ENCODE measurements around the gene KIAA1586. TPM values are rescaled to one million over a fixed set of nuclear protein-coding genes. Genes with fewer than 3 reads are reported as not detected.
"Not testable (repeated sequence)": the region's sequence is repeated elsewhere in the genome, so short reads cannot be mapped to it uniquely, and the experiment has no call there.

KIAA1586 gene
- total RNA-seq, 1 donor from 2014 or later, result 14.2 TPM

DNA sequence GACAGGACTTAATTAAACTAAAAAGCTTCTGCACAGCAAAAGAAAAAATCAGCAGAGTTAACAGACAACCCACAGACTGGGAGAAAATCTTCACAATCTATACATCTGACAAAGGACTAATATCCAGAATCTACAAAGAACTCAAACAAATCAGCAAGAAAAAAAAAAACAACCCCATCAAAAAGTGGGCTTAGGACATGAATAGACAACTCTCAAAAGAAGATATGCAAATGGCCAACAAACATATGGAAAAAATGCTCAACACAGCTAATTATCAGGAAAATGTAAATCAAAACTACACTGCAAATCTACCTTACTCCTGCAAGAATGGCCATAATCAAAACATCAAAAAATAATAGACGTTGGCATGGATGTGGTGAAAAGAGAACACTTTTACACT lies 2.4 kb upstream of the KIAA1586 start:
- intact Hi-C loops (cut with micrococcal nuclease), result not testable (repeated sequence)

GRCh38 chr6:57044568-57044967 lies 1.9 kb upstream of the KIAA1586 start:
- intact Hi-C loops (cut with micrococcal nuclease), result no loop called here

GRCh38 chr6:57047257-57047585 lies 728 bp downstream of the KIAA1586 start:
- intact Hi-C loops (cut with micrococcal nuclease), result loop anchor here (2.0 to 5.0 kb wide), 2 partner anchors 100 to 270 kb away; partner anchors contain the start of gene PRIM2

GRCh38 chr6:57047859-57048258 lies 1.4 kb downstream of the KIAA1586 start:
- intact Hi-C loops (cut with micrococcal nuclease), result loop anchor here (2.0 to 5.0 kb wide), 3 partner anchors 99 to 269 kb away; partner anchors contain the start of genes PRIM2 and RAB23

GRCh38 chr6:57048577-57048976 lies 2.1 kb downstream of the KIAA1586 start:
- intact Hi-C loops (cut with micrococcal nuclease), result loop anchor here (2.0 to 5.0 kb wide), 2 partner anchors 99 to 174 kb away; partner anchors contain the start of gene RAB23

DNA sequence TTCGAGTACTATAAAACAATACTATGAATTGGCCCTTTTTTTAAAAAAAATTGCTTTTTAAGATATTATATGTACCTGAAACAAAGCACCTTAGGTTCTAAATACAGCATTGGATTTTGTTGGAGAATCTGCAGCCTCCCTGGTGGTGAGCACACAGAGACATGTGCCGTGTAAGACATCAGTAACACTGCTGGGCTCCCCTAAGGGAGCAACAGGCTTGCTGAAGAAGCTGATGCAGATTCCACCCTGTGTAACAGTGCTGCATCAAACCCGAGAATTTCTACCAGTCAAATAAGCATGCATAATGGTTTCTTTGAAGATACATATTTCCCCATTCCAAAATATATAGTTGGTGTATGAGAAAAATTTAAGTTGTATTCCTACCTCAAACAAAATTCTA lies 17.4 kb downstream of the KIAA1586 start:
- intact Hi-C loops (cut with micrococcal nuclease), result no loop called here

- intact Hi-C loops (cut with micrococcal nuclease), result no loop called here
These were observed 18.3 kb downstream of the KIAA1586 start for GRCh38 chr6:57064809-57065208.

DNA sequence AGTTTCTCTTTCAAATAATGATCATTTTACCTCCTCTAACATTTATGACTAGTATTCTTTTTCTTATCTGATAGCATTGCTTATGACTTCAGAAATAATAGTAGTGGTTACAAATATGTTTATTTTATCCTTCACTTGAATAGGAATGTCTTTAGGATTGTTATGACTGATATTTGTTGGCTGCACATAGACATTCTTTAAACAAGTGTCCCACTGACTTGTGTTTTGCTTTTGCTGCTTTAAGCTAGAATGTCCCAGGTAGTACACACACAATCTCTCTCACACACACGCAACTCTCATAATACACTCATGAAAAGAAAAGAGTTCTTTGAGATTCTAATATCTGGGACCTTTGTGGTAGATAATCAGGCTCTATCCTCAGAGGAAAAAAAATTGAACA lies 21.6 kb downstream of the KIAA1586 start:
- intact Hi-C loops (cut with micrococcal nuclease), result no loop called here

DNA sequence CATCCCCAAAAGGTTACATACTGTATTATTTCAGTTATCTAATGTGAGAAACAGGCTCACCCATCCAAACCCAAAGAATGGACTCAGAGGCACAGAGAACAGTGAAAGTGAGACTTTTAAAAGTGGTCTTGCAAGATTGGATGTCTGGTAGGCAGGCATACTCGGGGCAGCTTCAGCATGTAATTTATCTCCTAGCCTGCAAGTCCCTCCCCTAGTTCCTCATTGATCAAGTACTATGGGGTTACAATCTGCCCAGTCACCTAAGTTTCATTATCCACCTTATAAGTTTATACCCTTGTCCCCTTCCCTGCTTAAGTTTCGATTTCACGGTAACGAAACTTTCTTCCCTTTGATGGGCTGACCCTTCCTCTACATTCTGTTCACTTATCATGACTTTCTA lies 22.7 kb downstream of the KIAA1586 start:
- intact Hi-C loops (cut with micrococcal nuclease), result no loop called here

DNA sequence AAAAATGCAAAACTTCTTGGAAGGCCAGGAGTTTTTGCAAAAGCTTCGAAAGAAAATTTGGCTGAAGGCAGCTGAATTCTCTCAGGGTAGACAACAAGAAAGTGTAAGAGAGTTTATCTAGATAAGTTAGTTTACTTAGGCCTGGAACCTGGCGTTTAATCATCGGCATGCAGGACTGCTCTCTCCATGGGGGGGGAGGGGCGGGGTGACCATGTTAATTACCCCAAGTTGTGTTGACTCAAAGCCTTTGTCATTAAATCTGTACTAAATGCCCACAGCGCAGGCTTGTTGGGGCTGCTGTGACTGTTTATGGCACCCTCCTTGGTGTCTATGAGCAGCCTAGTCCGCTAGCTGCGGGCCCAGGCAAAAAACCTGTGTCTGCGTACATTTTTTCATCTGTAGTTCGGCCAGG lies 23.4 kb downstream of the KIAA1586 start:
- intact Hi-C loops (cut with micrococcal nuclease), result no loop called here

DNA sequence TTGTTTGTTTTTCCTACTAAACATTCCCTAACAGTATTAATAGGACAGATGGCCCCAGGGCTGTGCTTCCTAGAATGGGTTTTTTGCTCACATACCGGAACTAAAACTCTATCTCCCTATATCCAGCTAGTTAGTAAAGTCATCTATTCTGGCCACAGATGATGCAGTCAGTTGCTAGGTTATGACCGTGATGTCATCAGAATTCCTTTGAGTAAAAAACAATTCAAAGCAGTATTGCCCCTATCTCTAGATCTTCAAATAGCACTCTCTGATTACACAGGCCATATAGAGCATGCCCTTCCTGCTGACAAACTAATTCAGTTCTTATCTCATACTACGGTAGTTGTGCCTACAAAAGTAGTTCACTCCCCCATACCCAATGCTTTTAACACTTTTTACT lies 25.6 kb downstream of the KIAA1586 start:
- intact Hi-C loops (cut with micrococcal nuclease), result no loop called here

DNA sequence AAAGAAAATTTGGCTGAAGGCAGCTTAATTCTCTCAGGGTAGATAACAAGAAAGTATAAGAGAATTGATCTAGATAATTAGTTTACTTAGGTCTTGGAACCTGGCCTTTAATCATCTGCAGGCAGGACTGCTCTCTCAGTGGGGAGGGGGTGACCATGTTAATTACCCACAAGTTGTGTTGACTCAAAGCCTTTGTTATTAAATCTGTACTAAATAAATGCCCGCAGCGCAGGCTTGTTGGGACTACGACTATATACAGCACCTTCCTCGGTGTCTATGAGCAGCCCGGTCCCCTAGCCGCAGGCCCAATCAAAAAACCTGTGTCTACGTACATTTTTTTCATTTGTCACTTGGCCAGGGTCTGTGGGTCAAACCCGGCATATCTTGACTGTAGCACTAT lies 27.9 kb downstream of the KIAA1586 start:
- intact Hi-C loops (cut with micrococcal nuclease), result no loop called here

- intact Hi-C loops (cut with micrococcal nuclease), result no loop called here
These were observed 28.6 kb downstream of the KIAA1586 start for GRCh38 chr6:57075092-57075491.

DNA sequence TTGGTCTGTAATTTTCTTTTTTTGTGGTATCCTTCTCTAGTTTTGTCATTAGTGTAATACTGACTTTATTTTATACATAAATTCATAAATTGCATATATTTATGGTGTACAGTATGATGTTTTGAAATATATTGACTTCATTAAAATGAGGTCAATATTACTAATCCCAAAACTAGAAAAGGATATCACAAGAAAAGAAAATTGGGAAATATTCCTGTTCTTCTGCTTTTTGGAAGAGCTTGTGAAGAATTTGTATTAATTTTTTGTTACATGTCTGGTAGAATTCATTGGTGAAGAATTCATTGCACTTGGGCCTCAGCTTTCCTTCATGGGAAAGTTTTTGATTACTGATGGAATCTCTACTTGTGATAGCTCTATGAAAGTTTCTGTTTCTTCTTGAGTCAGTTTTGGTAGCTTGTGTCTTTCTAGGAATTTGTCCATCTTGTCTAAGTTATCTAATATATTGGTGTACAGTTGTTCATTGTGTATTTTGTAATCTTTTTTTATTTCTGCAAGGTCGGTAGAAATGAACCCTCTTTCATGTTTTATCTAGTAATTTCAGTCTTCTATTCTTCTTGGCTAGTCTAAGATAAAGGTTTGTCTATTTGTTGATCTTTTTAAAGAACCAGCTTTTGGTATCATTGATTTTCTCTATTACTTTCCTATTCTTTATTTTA lies 32.2 kb downstream of the KIAA1586 start:
- intact Hi-C loops (cut with micrococcal nuclease), result no loop called here

- intact Hi-C loops (cut with micrococcal nuclease), result no loop called here
These were observed 39.0 kb downstream of the KIAA1586 start for GRCh38 chr6:57085471-57085870.

GRCh38 chr6:57086843-57087242 lies 40.4 kb downstream of the KIAA1586 start:
- intact Hi-C loops (cut with micrococcal nuclease), result no loop called here

- intact Hi-C loops (cut with micrococcal nuclease), result no loop called here
These were observed 41.4 kb downstream of the KIAA1586 start for GRCh38 chr6:57087916-57088315.

DNA sequence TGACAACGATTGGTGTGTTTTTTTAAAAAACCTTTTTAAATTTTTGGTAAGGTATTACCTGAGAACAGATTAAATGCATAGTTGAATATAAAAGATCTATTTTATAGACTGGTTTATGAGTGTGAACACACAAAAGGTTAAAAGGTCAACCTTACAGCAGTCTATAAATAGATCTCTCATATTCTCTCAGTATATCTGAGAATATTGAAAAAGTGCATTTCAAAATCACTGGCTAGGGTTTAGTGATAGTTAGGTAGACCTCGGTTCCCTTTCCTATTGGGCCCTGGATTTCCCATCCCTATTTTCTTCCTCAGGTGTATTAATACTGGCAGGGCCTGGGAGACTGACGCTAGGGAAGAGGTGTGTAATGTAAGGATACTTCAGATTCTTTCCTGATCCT lies 42.8 kb downstream of the KIAA1586 start:
- intact Hi-C loops (cut with micrococcal nuclease), result loop anchor here (1.0 kb wide), 2 partner anchors 83 to 228 kb away; partner anchors contain the start of genes BAG2 and PRIM2

GRCh38 chr6:57089687-57090457 lies 43.4 kb downstream of the KIAA1586 start, which contains the start of gene ZNF451:
Gene ZNF451 (plus strand): TSS chr6:57090188. CDS start chr6:57090254, 66 bp downstream.
- intact Hi-C loops (cut with micrococcal nuclease), result loop anchor here (1.0 to 5.0 kb wide), 4 partner anchors 44 to 227 kb away; partner anchors contain the start of genes BAG2, KIAA1586 and PRIM2

DNA sequence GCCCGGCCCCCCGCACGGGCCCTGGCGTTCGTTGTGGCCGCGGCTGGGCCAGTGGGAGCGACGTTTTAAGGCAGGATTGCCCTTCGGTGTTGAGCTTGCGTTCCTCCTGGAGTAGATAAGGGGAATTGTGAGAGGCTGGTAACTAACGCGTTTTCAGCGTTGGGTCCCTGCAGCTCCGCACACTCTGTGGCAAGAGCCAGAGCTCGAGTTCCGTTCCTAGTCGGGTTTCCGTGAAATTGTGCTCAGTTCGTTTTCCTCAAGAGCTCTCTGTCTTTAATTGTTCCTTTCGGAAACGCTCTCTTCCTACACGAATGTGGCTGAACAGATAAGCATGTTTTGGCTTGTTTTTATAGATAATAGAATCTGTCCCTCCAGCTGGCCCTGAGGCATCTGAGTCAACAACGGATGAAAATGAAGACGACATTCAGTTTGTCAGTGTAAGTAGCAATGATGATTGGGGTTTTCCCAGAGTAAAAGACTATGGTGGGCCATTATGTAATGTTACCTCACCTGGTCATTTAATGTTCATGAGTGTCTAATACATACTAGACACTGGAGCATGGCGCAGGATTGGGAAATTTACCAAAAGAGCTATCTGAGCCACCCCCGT lies 44.1 kb downstream of the KIAA1586 start:
- intact Hi-C loops (cut with micrococcal nuclease), result loop anchor here (1.0 to 5.0 kb wide), 2 partner anchors 44 to 57 kb away; partner anchors contain the start of gene KIAA1586

GRCh38 chr6:57091375-57091774 lies 44.9 kb downstream of the KIAA1586 start:
- intact Hi-C loops (cut with micrococcal nuclease), result loop anchor here (5.0 kb wide), 1 partner anchor 56 kb away; no protein-coding TSS in a partner anchor

- intact Hi-C loops (cut with micrococcal nuclease), result loop anchor here (5.0 kb wide), 1 partner anchor 53 kb away; no protein-coding TSS in a partner anchor
These were observed 48.2 kb downstream of the KIAA1586 start for GRCh38 chr6:57094689-57095088.

Measured in T-helper 2 cell treated with Interferon-gamma antibody and Interleukin-4, amounts not matched to agents 100 ng/mL and 5 ng/mL, for 36 hours (primary cell).